GM18499 (cell line): ENCODE results near the gene TCF4.
"Not testable (repeated sequence)": the region's sequence is repeated elsewhere in the genome, so short reads cannot be mapped to it uniquely, and the experiment has no call there.

ENCODE experiments used
- ATAC-seq: cut with Tn5 transposase; IDR thresholded peaks from one replicate; pipeline ENCODE4 v1.9.1; 2021; ENCODE audit warnings: moderate number of reproducible peaks; ENCODE audit not compliant: insufficient read depth, unreplicated experiment

TCF4 gene

GRCh38 chr18:55484773-55485172 is 103.2 kb downstream of the TCF4 start:
- ATAC-seq, result no peak

DNA sequence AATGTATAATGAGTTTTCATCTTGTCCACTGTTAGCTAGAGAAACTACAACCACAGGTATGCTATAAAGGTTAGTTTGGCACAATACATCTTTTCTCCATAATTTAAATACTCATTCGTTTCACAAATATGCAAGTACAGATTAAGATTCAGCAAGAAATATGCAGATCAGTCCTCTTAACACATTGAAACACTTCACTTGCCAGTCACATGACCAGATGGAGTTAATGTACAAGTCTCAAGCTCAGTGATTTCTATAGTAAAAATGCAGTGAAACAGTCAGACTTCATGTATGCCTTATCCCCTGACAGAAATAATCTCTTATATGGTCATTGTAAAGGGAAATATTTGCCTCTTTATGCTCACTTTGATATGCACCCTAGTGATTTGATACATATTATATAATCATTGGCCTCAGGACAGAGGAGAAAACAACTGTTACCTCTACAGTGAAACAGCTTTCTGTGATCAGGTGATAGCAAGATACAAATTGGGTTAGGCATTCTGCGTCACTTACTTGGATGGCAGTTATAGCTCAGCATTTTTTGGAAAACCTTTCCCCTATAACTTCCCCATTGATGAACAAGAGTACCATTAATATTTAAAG is 104.6 kb downstream of the TCF4 start:
- no peak for ATAC-seq

GRCh38 chr18:55479656-55480420 is 108.2 kb downstream of the TCF4 start:
- ATAC-seq, result no peak

DNA sequence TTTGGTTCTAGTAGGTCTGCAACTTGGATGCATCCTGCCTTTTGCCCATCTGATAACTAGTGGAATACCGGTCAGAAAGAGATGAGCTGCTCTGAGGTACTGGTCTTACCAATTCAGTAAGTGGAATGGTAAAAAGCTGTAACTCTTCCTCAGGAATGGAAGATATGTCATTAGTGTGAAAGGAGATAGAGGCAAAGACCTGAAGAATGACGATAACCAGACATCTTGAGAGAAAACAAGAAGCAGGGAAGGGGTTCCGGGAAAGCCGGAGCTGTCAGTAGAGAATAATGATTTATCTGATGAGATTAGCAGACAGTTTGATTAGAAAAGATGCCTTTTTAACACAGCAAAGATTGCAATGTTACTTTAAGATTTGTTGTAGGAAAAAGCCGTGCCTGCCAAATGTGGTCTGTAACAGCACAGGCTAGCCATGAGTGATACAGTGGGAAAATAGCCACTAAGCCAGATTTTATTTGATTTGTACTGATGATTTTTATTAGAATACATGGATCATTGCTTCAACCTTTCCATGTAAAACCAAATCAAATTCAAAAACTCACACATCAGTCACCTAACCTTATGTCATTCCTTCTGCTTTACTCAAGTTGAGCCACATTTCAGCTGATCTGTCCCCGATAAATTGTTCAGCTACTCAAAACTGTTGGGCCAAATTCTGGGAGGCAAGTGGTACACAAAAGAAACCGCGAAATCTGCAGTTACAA is 110.0 kb downstream of the TCF4 start:
- no peak for ATAC-seq

DNA sequence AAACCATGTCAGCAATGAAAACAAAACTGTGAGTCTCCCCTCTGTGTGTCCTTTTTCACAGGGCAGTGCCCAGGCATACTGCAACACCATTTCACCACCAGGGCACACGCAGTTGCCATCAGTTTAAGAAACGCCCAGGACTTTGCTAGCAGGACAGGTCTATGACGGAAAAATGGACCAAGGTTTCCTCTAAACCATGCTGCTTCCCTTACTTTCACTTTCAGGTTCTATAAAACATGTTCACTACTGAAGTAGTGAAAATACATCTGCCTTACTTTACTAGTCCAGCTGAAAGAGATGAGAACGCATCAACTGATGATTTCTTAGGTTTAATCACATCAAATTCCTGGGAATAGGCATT is 110.5 kb downstream of the TCF4 start:
- ATAC-seq, result peak; percentile 78

- no peak for ATAC-seq
Measured at GRCh38 chr18:55475916-55476315, 112.1 kb downstream of the TCF4 start.

- ATAC-seq, result no peak
Measured at GRCh38 chr18:55475467-55475866, 112.5 kb downstream of the TCF4 start.

DNA sequence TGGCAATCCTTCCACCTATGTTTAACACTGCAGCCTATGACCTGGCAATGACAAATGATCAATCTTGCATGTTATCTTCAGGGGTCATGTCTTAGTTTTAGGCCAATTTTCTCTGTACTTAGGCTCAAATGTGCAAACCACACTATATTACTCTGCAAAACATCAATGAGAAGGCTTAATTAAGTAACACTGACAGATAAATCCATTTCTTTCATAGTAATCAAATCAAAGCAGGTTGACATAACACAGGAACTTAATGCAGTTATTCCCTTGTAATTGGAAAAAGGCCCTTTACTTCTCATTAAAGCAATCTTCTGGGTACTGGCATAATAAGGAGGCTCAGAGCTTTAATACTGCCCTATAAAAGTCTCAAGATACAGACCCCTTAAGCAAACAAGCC is 114.4 kb downstream of the TCF4 start:
- ATAC-seq, result no peak

GRCh38 chr18:55473058-55473457 is 114.9 kb downstream of the TCF4 start:
- ATAC-seq, result no peak

DNA sequence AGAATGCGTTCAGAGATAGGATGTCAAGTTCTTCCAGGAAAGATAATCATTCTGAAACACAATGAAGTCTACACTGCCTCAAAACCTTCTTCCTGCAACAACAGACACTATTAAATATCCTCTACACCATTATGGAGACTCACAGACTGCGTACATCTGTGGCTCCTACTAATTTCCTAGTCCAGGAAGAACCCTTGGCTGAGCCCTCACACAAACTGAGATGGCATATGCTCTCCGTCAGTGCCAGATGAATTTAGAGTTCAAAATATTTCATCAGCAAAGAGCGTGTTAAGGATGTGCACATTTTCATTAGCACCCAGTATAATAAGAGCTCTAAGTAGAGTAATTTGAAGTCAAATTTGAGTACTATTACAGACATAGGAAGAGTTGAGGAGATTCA is 117.2 kb downstream of the TCF4 start:
- ATAC-seq, result no peak

- ATAC-seq, result not testable (repeated sequence)
Measured at GRCh38 chr18:55469134-55469533, 118.9 kb downstream of the TCF4 start.

DNA sequence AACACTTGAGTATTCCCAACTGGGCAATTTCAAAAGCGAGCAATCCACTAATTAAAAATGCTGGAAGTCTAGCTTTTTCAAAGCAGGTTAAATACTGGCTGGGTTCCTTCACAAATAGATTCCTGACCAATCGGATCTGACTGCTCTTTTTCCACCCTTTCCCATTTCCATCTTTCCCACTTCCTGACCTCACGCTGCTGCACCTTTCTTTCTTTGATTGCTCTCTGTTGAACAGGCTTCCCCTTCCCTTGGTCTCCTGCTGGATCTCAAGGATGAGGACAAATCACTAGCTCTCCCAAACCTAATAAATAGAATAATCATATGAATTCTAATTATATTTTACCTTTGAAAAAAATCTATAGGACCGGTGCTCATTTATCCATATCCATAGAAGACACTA is 121.2 kb downstream of the TCF4 start:
- no peak for ATAC-seq

DNA sequence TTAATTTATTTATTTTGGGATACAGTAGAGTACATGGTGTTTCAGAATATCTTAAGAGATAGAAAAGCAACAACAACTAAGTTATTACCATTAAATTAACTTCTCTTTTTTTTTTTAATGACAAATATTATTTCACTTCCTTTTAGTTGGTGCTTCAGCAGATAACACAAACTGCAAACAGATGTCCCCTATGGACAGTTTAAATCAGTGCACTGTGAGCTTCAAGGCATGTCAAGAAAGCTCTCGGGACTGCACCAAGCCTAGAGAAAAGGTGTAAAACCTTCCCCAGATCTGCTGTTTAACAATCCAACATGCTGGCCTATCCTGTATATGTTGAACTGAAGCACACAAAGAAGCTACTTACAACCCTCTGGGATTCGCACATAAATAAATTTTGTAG is 122.7 kb downstream of the TCF4 start:
- no peak for ATAC-seq

GRCh38 chr18:55464581-55464980 is 123.4 kb downstream of the TCF4 start:
- ATAC-seq, result no peak

GRCh38 chr18:55462652-55463051 is 125.3 kb downstream of the TCF4 start:
- no peak for ATAC-seq

GRCh38 chr18:55461848-55462247 is 126.1 kb downstream of the TCF4 start:
- no peak for ATAC-seq

GRCh38 chr18:55458456-55459203 is 129.4 kb downstream of the TCF4 start:
- no peak for ATAC-seq

- ATAC-seq, result no peak
Measured at GRCh38 chr18:55457028-55457427, 131.0 kb downstream of the TCF4 start.

DNA sequence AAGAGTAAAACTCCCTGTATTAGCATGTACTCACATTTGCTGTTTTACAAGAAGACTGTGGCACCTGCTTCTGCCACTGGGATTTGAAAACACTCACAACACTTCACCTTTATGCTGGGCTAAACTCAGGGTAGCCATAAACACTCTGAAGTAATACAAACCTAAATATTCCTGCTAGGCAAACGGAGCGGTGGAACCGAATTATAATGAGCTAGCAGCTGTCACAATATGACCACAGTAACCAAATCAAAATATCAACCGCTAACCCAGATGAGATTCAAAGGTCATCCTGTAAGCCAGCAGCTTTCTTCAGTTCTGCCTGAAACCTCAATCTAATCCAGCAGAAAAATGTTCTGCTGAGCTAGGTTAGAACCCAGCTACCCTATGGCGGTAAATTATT is 132.1 kb downstream of the TCF4 start:
- ATAC-seq, result no peak

DNA sequence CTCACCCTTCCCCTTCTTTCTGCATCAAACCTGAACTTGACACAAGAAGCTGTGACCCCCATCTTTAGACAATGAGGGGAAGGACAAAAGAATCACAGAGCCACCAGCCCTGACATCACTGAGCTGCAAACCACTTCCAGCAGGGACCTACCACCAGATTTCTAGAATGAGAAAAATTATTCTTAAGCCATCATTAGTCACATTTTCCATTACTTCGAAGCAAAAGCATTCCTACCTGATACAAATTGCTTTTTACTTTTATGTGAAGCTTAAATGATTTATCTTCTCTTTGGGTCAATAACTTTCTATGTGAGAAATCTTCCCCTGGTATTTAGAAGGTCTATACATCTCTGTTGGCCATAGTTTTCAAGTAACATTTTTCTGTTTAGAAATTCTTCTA is 134.8 kb downstream of the TCF4 start:
- ATAC-seq, result no peak

DNA sequence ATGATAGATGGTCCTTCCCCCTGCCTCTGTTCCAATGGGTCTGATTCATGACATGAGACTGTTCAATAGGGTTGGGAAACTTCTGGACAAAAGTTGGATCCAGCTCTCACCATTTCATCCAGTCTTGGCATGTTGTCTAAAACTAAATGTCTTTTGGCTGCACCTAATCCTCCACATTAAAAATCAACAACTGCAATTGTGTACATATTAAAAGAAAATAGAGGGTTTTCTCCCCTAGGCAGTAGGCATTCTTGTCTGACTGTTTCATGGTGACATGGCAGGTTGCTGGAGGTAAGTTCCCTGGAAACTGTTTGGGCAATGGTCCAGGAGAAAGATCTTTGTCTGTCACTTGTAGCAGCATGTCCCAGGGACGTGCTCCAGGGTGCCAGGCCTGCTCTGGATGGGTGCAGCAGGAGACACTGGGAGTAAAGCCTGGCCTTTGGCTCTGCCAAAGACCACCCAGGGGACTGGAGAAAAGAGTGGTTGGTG is 135.8 kb downstream of the TCF4 start:
- no peak for ATAC-seq
